ENCODE data around the gene ITGA7.

The ITGA7 gene

GRCh38 chr12:55703288-55703687 is 4.4 kb downstream of the ITGA7 start:
- TF ChIP-seq CTCF (conservative IDR thresholded peaks at IDR 0.05; ENCODE audit: low read length): no peak
- no peak for TF ChIP-seq EZH2phosphoT487 (IDR thresholded peaks at IDR 0.05; ENCODE audit: borderline replicate concordance)
- H2AFZ ChIP-seq (ENCODE audit: low read length): no peak overlapping the region

GRCh38 chr12:55702861-55703260 is 4.8 kb downstream of the ITGA7 start:
- Histone ChIP-seq H3K9ac (ENCODE audit: low read depth, low read length, poor library complexity, severe bottlenecking) (no peak overlapping the region), H3K9me3 (ENCODE audit: insufficient read depth, low read depth, low read length) (no peaks in the 10 kb centered on the region), H3K79me2 (ENCODE audit: insufficient read depth, low read length) (no peaks in the 10 kb centered on the region), H3K4me2 (ENCODE audit: low read depth, low read length, poor library complexity, severe bottlenecking) (no peak overlapping the region), H3K4me3 (ENCODE audit: low read length, poor library complexity, severe bottlenecking) (no peak overlapping the region), H3K4me1 (ENCODE audit: insufficient read depth, low read length, poor library complexity, severe bottlenecking) (peaks cover 2% of the 10 kb centered on the region), H3K36me3 (ENCODE audit: insufficient read depth, low read length) (no peaks in the 10 kb centered on the region), H3K27me3 (ENCODE audit: insufficient read depth, low read length, poor library complexity, severe bottlenecking) (no peaks in the 10 kb centered on the region), H4K20me1 (ENCODE audit: insufficient read depth, low read length, poor library complexity, severe bottlenecking) (no peaks in the 10 kb centered on the region), H3F3A (ENCODE audit: low read depth) (no peaks in the 10 kb centered on the region), H2AFZ (ENCODE audit: low read length) (no peak overlapping the region), H3K9me2 (replicated peaks; ENCODE audit: low read depth, low read length) (no peaks in the 10 kb centered on the region)
- TF ChIP-seq CTCF (conservative IDR thresholded peaks at IDR 0.05; ENCODE audit: low read length) (no peak), EZH2phosphoT487 (IDR thresholded peaks at IDR 0.05; ENCODE audit: borderline replicate concordance) (no peak)

More at GRCh38 chr12:55703288-55703687, 4.4 kb downstream of the ITGA7 start:
- Histone ChIP-seq H3K36me3 (ENCODE audit: insufficient read depth, low read length) (no peaks in the 10 kb centered on the region), H3K9ac (ENCODE audit: low read depth, low read length, poor library complexity, severe bottlenecking) (no peak overlapping the region), H3K79me2 (ENCODE audit: insufficient read depth, low read length) (no peaks in the 10 kb centered on the region), H3F3A (ENCODE audit: low read depth) (no peaks in the 10 kb centered on the region), H4K20me1 (ENCODE audit: insufficient read depth, low read length, poor library complexity, severe bottlenecking) (no peaks in the 10 kb centered on the region), H3K27me3 (ENCODE audit: insufficient read depth, low read length, poor library complexity, severe bottlenecking) (no peaks in the 10 kb centered on the region), H3K9me2 (replicated peaks; ENCODE audit: low read depth, low read length) (no peaks in the 10 kb centered on the region), H3K4me2 (ENCODE audit: low read depth, low read length, poor library complexity, severe bottlenecking) (no peak overlapping the region), H3K4me3 (ENCODE audit: low read length, poor library complexity, severe bottlenecking) (no peak overlapping the region), H3K9me3 (ENCODE audit: insufficient read depth, low read depth, low read length) (no peaks in the 10 kb centered on the region), H3K4me1 (ENCODE audit: insufficient read depth, low read length, poor library complexity, severe bottlenecking) (peaks cover 6% of the 10 kb centered on the region)

- TF ChIP-seq CTCF (conservative IDR thresholded peaks at IDR 0.05; ENCODE audit: low read length) (no peak), EZH2phosphoT487 (IDR thresholded peaks at IDR 0.05; ENCODE audit: borderline replicate concordance) (no peak)
- H3F3A ChIP-seq (ENCODE audit: low read depth): no peaks in the 10 kb centered on the region
- H3K9me2 ChIP-seq (replicated peaks; ENCODE audit: low read depth, low read length): no peaks in the 10 kb centered on the region
- no peaks in the 10 kb centered on the region for H3K4me1 ChIP-seq (ENCODE audit: insufficient read depth, low read length, poor library complexity, severe bottlenecking)
- H3K27me3 ChIP-seq (ENCODE audit: insufficient read depth, low read length, poor library complexity, severe bottlenecking): no peaks in the 10 kb centered on the region
- no peaks in the 10 kb centered on the region for H3K9me3 ChIP-seq (ENCODE audit: insufficient read depth, low read depth, low read length)
- H3K4me3 ChIP-seq (ENCODE audit: low read length, poor library complexity, severe bottlenecking): no peak overlapping the region
- no peak overlapping the region for H3K4me2 ChIP-seq (ENCODE audit: low read depth, low read length, poor library complexity, severe bottlenecking)
- no peaks in the 10 kb centered on the region for H3K79me2 ChIP-seq (ENCODE audit: insufficient read depth, low read length)
- H2AFZ ChIP-seq (ENCODE audit: low read length): no peak overlapping the region
- H3K9ac ChIP-seq (ENCODE audit: low read depth, low read length, poor library complexity, severe bottlenecking): no peak overlapping the region
- no peaks in the 10 kb centered on the region for H4K20me1 ChIP-seq (ENCODE audit: insufficient read depth, low read length, poor library complexity, severe bottlenecking)
- H3K36me3 ChIP-seq (ENCODE audit: insufficient read depth, low read length): no peaks in the 10 kb centered on the region
These were observed 7.3 kb downstream of the ITGA7 start for GRCh38 chr12:55700255-55701018.
